ENCODE results near the gene ECT2. TPM values are rescaled to one million over a fixed set of nuclear protein-coding genes. Genes with fewer than 3 reads are reported as not detected.

ECT2 gene
- total and polyA plus RNA-seq, 2 of the 8 experiments (the other 6 are each of a cell fraction or from before 2014, with no cell fraction given): 19.5 to 88.7 TPM

DNA sequence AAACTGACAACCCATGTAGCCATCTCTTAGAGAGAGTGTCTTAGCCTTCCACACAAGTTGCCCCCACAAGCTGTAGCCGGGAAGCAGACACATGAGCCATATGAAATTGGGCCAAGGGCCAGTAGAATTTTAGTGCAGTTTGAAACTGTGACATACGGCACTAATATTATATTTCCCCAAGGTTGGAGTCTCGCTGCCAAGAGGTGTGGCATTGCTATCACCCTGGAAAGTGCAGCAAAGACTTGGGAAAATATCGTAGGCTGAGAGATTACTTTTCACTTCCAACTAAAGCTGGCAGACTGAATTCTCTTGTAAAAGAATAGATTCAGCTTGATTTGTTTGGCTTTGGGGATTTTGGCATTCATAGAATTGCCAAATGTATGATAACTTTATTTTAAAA is 89.2 kb downstream of the ECT2 start (continued):
- TF ChIP-seq NRF1 (IDR thresholded peaks at IDR 0.05; ENCODE audit: low read depth, low read length): no peak
